Measurements from ENCODE around the gene PSMG4.

PSMG4 gene

DNA sequence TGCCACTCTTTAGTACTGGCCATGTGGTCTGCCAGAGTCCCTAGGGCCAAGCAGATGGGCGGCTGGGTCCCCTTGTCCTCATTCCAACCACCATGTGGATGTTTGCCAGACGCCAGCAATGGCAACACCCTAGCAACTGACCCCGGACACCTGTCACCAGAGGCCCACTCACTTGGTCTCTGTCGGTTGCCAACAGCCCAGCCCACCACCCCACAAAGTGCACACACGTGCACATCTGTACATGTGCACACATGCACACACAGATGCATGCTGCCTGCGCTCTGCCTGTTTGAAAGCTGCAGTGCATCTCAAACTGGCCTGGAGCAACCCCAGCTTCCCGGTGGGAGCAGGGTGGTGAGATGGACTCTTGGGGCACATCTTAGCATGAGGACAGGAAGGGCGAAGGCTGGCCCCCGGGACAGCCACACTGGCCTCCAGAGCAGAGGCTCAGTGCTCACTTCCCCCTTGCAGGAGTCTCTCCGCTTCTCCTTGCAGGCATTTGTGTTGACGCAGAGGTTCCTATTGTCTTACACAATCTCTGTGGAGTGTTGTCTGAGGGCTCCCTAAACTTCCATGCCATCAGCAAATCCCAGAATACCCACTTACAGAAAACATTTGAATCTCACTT, 54.0 kb downstream of the PSMG4 start:
- peak; percentile 65 to 70 (median 66) for DNase-seq

DNA sequence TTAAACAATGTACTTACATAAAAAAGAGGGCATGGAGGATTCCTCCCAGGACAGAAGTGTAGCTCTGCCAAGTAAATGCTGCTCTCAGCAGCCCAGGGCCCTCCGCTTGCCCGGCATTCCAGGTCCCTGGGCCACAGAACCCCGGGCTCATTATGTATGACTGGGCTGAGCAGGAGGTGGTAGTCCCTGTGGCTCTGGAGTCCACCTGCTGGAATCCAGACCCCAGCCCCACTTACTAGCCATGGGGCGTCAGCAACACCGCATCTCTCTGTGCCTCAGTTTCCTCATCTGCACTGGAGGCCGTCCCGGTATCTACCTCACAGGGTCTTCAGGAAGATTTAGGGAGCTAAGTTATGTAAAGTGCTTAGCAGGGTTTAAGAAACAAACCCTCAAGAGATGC, 55.4 kb downstream of the PSMG4 start:
- DNase-seq: no peak

DNA sequence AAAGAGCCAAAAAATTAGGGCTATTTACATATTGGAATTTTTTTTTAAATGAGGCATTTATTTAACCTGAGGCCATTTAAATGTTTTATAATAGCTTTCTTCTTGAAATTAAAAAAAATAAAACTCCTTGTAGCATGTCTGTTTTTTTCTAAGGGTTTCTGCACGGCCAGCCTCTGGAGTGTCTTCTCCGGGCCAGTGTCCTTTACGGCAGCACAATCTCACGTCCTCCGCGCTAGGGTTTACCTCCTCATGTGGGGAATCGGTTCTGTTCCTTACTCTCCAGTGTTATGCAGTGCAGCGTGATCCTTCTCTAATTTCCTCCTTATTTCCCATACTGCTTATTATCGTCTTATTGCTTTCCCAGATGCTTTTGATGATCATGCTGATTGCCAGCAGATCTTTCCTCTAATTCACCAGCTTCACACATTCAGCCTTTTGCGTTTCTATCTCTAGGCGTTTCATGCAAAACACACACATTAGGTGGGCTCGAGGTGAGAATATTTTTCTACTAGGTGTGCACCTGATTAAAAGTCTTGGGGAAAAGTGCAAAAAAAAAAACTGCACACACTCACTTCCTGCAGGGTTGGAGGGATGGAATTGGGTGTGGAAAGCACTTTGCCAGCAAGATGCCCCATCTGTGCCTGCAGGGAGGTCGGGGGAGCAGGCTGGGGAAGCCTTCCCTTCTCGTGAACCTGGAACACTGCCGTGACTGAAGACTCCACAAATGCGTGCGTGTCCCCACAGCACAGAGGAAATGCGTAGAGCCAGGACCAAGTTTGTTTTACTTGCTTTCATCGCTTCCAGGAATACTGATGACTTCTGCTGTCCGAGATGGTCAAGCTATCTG, 56.1 kb downstream of the PSMG4 start:
- DNase-seq: no peak

DNA sequence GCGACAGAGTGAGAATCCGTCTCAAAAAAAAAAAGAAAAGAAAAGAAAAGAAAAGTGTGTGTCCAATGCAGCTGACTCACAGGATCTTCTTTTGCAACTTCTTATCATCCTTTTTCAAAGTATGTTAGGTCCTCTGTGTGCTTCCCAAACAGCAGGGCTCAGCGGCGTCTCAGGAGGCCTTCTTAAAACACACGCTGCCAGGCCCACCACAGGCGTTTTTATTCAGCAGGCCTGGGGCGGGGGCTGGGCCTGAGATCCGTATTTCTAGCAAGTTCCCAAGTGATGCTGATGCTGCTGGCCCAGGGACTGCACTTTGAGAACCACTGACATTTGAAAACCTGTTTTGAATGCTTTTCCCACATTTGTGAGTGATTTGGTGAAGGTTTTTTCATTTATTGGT, 57.1 kb downstream of the PSMG4 start:
- DNase-seq: no peak

DNA sequence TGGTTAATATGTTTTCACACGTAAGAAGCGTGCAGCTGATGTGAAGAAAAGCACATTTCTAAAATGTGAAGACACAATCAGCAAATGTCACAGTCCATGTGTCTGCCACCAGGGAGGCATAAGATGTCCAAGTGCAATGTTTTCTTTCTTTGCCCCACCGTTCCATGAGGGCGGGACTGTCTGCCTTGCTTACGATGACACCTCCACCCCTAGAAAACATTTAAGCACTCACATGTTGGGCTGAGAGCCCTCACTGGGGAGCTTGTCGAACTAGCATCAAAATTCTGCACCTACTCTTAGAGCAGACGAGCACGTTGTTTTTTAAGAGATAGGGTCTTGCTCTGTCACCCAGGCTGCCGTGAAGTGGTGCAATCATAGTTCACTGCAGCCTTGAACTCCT, 57.6 kb downstream of the PSMG4 start:
- DNase-seq: no peak

DNA sequence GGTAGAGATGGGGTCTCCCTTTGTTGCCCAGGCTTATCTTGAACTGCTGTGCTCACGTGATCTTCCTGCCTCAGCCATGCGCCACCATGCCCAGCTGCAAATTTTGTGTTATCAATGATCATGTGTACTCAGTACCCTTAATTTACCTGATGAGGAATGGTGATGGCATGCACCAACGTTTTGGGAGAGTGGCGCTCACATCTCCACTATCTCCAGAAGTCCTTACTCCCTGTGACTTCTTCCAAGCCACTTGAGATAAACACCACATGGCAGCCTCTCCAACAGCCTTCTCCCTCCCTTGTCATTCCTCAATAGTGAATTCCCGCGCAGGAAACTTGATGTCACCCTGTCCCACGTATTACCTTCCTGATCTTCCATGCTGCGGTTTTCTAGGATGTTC, 58.1 kb downstream of the PSMG4 start:
- DNase-seq: no peak
